GM06990 (cell line): ENCODE data around the gene PRND.

Experiments
- DNase-seq: peaks from one replicate; pipeline ENCODE4 v3.0.0-alpha.2; 2011; ENCODE audit not compliant: insufficient read length; ENCODE audit errors: extremely low read depth
- H3K27me3 ChIP-seq: replicated peaks from 2 replicates; pipeline ENCODE4 v1.6.0; 2011; ENCODE audit warnings: low read length; ENCODE audit not compliant: control insufficient read depth, insufficient read depth
- H3K36me3 ChIP-seq: 2 replicates; pipeline ENCODE4 v1.5.1; 2011; ENCODE audit warnings: low read length; ENCODE audit not compliant: control insufficient read depth, insufficient read depth
- H3K4me3 ChIP-seq: replicated peaks from 2 replicates; pipeline ENCODE4 v1.5.1; 2011; ENCODE audit warnings: low read depth, mild to moderate bottlenecking, control low read depth, low read length
- TF ChIP-seq, protein P1 (sequence below): IDR thresholded peaks from 2 replicates; pipeline ENCODE4 v1.5.1; 2011; ENCODE audit warnings: low read length, control low read depth, mild to moderate bottlenecking, inconsistent platforms; ENCODE audit not compliant: insufficient read depth, poor library complexity, severe bottlenecking

The PRND gene

DNA sequence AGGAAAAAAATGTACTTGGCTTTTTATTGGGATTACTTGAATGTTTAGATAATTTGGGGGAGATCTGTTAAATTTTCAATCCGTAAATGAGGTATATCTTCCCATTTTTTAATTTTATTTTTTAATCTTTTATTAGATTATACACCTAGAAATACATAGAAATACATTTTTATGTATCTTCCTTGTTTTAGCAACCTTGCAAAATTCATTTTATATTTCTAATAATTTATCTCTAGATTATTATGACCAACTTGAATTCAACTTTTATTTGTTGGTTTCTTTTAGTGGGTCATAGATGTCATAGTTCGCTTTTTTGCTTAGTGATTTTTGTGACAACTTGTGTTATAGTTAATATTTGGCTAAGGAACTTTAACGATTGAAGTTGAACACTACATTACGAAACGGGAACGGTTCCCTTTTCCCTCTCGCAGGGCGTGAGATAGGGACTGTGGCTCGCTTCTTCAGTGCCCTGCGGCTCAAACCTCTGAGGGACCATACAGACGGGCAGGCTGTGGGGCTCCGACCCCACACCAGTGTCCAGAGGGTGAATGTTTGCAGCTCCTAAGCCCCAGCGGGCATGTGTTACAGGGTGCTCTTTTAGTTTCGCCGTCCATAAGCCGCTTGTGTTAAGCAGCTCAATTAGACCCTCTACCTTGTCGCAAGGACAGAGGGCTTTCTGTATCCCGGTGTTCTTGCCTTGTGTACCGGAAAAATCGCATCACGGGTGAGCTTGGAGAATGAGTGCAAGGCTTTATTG, 53.8 kb downstream of the PRND start:
- Histone ChIP-seq H3K4me3 (no peak overlapping the region), H3K36me3 (no peaks in the 10 kb centered on the region), H3K27me3 (no peaks in the 10 kb centered on the region)
- TF ChIP-seq, protein P1, sequence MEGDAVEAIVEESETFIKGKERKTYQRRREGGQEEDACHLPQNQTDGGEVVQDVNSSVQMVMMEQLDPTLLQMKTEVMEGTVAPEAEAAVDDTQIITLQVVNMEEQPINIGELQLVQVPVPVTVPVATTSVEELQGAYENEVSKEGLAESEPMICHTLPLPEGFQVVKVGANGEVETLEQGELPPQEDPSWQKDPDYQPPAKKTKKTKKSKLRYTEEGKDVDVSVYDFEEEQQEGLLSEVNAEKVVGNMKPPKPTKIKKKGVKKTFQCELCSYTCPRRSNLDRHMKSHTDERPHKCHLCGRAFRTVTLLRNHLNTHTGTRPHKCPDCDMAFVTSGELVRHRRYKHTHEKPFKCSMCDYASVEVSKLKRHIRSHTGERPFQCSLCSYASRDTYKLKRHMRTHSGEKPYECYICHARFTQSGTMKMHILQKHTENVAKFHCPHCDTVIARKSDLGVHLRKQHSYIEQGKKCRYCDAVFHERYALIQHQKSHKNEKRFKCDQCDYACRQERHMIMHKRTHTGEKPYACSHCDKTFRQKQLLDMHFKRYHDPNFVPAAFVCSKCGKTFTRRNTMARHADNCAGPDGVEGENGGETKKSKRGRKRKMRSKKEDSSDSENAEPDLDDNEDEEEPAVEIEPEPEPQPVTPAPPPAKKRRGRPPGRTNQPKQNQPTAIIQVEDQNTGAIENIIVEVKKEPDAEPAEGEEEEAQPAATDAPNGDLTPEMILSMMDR, result no peak
- DNase-seq, result no peak

DNA sequence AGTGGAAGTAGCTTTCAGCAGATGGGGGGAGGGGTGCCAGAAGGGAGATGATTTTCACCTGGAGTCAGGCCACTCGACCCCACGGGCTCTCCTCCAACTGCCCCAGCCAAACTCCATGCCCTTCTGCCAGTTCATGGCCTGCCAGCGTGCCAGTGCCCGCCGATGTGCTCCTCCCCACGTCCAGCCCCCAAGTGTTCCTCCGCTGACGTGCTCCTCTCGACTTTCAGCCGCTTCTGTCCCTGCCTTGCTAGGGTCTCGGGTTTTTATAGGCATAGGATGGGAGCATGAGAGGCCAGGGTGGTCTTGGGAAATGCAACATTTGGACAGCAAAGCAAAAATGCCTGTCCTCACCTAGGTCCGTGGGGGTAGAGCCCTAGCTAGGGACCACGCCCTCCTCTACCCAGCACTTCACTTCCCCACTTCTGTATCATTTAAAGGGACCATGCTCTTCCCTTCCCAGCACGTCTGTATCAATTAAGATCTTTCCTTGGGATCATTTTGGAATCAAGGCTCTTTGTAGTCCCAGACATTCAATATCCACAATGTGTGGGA, 54.4 kb downstream of the PRND start:
- TF ChIP-seq, protein P1, result no peak
- Histone ChIP-seq H3K4me3 (no peak overlapping the region), H3K36me3 (no peaks in the 10 kb centered on the region), H3K27me3 (no peaks in the 10 kb centered on the region)
- no peak for DNase-seq
